Keratinocyte (primary cell): ENCODE measurements around the gene UPB1.

Experiments used
- CTCF ChIP-seq, 3 experiments: IDR thresholded peaks in 1 of 3; conservative IDR thresholded peaks in 1 of 3; optimal IDR thresholded peaks in 1 of 3; 2 replicates in 2 of 3; 3 replicates in 1 of 3; pipeline versions ENCODE3 to v1.5.1; 2011; ENCODE audit warnings: low read length in 3 of 3, mild to moderate bottlenecking in 3 of 3, moderate library complexity in 2 of 3, control low read depth in 1 of 3, inconsistent platforms in 1 of 3; ENCODE audit not compliant: insufficient read depth in 2 of 3; ENCODE audit errors: extremely low read depth in 1 of 3
- EZH2 ChIP-seq: IDR thresholded peaks from one replicate; pipeline ENCODE4 v1.6.1; 2012; ENCODE audit warnings: inconsistent platforms, mild to moderate bottlenecking, low read length, moderate library complexity

DNA sequence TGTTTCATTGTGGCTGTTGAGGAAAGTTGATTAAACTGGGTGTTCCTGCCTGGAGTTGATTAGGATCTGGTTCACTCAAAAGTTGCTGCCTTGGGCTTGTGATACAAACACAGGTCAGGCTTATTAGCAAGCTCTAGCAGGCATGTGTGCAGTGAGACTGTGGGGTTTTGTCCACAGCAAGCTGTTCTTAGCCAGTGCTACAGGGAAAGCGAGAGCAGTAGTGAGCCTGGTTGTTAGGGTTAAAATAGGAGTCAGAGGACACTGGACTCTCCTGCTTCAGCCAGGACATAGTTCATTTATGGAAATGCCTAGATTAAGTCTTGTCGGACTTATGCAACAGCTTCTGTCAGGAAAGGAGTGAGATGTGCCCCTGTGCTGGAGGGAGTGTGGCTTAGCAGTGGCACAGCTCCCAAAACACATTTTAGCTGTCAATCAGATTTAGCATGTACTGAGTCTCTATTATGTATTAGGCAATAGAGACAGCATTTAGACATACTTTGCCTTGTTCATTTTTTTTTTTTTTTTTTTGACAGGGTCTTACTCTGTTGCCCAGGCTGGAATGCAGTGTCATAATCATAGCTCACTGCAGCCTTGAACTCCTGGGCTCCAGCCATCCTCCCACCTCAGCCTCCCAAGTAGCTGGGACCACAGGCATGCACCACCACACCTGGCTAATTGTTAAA is 69.4 kb downstream of the UPB1 start:
- TF ChIP-seq CTCF (optimal IDR thresholded peaks at IDR 0.05 in 1 of 3, IDR thresholded peaks at IDR 0.05 in 1 of 3, conservative IDR thresholded peaks at IDR 0.05 in 1 of 3; ENCODE audit: extremely low read depth in 1 of 3, insufficient read depth in 2 of 3, low read length in 3 of 3) (no peak), EZH2 (no peak)
